Mucosa of descending colon (tissue), 3 donors: Measurements from ENCODE around the gene GAD2. TPM values are rescaled to one million over a fixed set of nuclear protein-coding genes. Genes with fewer than 3 reads are reported as not detected.

Experiments used
- ATAC-seq: fragments of 200-7000 bp; cut with Tn5 transposase; one replicate; pipeline ENCODE4 v1.9.1; 2020; ENCODE audit warnings: mild to moderate bottlenecking, moderate library complexity
- DNase-seq, 3 donors: peaks; one replicate each; pipeline ENCODE4 v3.0.0-alpha.2; 2020
- H3K36me3 ChIP-seq: fragments of 200-600 bp; one replicate; pipeline ENCODE4 v1.8.0; 2021; ENCODE audit warnings: low read depth, mild to moderate bottlenecking
- H3K4me1 ChIP-seq: fragments of 200-600 bp; one replicate; pipeline ENCODE4 v1.8.0; 2021; ENCODE audit warnings: low read depth, mild to moderate bottlenecking
- H3K4me3 ChIP-seq: fragments of 200-600 bp; one replicate; pipeline ENCODE4 v1.8.0; 2021; ENCODE audit warnings: mild to moderate bottlenecking
- H3K9me3 ChIP-seq: fragments of 200-600 bp; one replicate; pipeline ENCODE4 v1.8.0; 2021; ENCODE audit warnings: mild to moderate bottlenecking
- intact Hi-C, 2 donors: fragments of 100-400 bp; cut with DNase I in 1 of 2; cut with micrococcal nuclease in 1 of 2; formaldehyde crosslinking; loops; one replicate each; pipeline versions ENCODE4 v1.11.0 to v1.11.1; 2022; cut with DNase I, micrococcal nuclease
- long read RNA-seq, 2 donors: library from polyadenylated mRNA; unstranded; transcript quantifications; one replicate each; pipeline ENCODE4 v2.0.0, GENCODE V29; 2019 to 2021
- total RNA-seq, 3 donors: library from RNA; stranded (reverse); fragmentation: NEBNext Ultra II Directional in 2 of 3; extraction: Animal tissue kit (Norgen Biotek cat#: 25700) in 2 of 3; gene quantifications; one replicate each; pipeline versions ENCODE4 v1.2.1 to v1.2.4, GENCODE V29; 2021 to 2023
- TF ChIP-seq, protein P1 (sequence below): fragments of 200-600 bp; IDR thresholded peaks from one replicate; pipeline ENCODE4 v1.8.0; 2022; ENCODE audit warnings: antibody characterized with exemption, mild to moderate bottlenecking
- donor health status: DM: no; HTN: no; CAD: no; lungs with moderate emphysema.
- donor health status: DM: no; HTN: no; CAD: no.
- donor health status: DM: no; HTN: yes; CAD: no.

Gene GAD2
- total RNA-seq, result not detected
- long read RNA-seq, donor 1, result 0 reads
- long read RNA-seq, donor 2, result 0 reads

DNA sequence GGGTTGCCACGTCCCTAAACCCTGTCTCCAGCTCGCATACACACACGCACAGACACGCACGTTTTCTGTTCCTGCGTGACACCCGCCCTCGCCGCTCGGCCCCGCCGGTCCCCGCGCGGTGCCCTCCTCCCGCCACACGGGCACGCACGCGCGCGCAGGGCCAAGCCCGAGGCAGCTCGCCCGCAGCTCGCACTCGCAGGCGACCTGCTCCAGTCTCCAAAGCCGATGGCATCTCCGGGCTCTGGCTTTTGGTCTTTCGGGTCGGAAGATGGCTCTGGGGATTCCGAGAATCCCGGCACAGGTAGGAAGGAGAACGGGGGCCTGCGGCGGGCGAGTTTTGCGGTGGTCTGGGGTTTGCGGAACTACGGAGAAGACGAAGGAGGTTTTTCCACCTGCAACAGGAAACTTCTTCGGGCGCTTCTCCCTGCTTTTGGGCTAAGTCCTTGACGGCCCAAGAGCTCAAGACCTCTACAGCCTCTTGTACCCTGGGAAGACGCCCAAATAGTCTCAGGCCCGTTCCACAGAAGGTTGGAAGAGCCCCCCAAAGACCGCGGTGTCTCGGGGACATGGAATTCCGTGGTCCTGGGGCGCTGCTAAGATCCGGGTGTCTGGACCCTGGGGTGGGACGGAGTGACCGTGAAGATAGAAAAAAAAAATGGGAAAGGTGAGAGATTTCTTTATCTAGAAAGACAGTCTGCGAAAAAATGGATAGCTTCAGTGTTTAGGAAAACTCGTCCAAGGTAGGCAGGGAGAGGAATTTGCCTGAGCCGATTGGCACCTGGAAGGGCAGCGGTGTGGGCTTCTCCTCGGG, at the start of gene GAD2:
Gene GAD2 (plus strand): TSS at position 190 of the 811 bp plus-strand sequence. CDS start 36 bp downstream, at position 226.
- Histone ChIP-seq H3K4me1 (no peaks in the 10 kb centered on the region), H3K4me3 (no peak within 1 kb of the TSS), H3K9me3 (no peaks in the 10 kb centered on the region), H3K36me3 (no peaks in the 10 kb centered on the region)
- DNase-seq (no peak), ATAC-seq (no peak)
- intact Hi-C loops, result no loop called here
- TF ChIP-seq, protein P1, sequence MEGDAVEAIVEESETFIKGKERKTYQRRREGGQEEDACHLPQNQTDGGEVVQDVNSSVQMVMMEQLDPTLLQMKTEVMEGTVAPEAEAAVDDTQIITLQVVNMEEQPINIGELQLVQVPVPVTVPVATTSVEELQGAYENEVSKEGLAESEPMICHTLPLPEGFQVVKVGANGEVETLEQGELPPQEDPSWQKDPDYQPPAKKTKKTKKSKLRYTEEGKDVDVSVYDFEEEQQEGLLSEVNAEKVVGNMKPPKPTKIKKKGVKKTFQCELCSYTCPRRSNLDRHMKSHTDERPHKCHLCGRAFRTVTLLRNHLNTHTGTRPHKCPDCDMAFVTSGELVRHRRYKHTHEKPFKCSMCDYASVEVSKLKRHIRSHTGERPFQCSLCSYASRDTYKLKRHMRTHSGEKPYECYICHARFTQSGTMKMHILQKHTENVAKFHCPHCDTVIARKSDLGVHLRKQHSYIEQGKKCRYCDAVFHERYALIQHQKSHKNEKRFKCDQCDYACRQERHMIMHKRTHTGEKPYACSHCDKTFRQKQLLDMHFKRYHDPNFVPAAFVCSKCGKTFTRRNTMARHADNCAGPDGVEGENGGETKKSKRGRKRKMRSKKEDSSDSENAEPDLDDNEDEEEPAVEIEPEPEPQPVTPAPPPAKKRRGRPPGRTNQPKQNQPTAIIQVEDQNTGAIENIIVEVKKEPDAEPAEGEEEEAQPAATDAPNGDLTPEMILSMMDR, result no peak

DNA sequence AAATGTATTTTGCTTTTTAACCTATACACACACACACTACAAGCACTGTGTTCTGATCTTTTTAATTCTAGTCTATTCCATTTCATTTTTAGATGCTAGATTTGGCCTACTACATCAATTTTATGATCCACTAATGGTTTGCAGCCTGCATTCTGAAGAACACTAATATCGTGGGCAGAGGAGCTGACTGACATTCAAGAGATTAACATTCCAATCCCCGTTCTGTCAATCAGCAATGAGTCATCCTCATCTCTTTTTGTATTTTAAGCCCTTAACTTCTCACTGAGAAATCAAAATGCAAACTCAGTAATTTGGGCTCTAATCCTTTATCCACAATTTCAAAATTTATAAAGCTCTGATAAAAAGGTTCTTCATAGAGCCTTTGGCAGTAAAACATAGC, 47.1 kb upstream of the GAD2 start:
- intact Hi-C loops, result no loop called here
- ATAC-seq (no peak), DNase-seq (no peak)
- H3K4me1 ChIP-seq, result no peaks in the 10 kb centered on the region
- H3K36me3 ChIP-seq, result no peaks in the 10 kb centered on the region
- H3K9me3 ChIP-seq, result no peaks in the 10 kb centered on the region
- TF ChIP-seq, protein P1, result no peak
- H3K4me3 ChIP-seq, result no peak overlapping the region

DNA sequence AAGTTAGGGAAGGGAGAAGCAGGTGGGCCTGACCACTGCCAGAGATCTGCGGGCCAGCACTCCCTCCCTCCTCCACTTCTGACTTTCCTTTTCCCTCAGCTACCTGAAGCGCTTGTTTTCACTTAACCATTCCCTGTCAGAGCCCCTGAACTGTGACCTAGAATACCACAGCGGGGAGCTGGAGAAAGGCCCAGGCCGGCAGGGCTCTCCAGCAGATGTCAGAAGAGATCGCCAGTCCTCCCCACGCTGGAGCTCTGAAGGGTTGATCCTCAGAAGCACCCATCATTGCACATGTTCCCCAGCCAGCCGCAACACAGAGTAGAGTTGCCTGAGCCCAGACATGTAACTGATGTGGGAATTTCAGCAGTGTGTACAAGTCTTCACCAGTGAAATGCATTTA, 44.4 kb upstream of the GAD2 start:
- no peak for DNase-seq
- intact Hi-C loops, result no loop called here
- Histone ChIP-seq H3K4me1 (no peaks in the 10 kb centered on the region), H3K4me3 (no peak overlapping the region), H3K9me3 (no peaks in the 10 kb centered on the region), H3K36me3 (no peaks in the 10 kb centered on the region)
- TF ChIP-seq, protein P1, result no peak
- ATAC-seq, result no peak

DNA sequence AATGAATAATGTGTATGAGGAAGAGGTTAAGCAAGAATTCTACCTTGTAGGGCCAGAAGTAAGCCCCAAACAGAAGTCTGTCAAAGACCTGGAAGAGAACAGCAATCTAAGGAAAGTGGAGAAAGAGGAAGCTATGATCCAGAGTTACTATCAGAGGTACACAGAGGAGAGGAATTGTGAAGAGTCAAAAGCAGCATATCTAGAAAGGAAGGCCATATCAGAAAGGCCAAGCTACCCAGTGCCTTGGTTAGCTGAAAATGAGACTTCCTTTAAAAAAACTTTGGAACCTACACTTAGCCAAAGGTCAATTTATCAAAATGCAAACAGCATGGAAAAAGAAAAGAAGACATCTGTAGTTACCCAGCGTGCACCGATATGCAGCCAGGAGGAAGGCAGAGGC, 42.7 kb upstream of the GAD2 start:
- Histone ChIP-seq H3K4me1 (no peaks in the 10 kb centered on the region), H3K36me3 (no peaks in the 10 kb centered on the region), H3K9me3 (no peaks in the 10 kb centered on the region), H3K4me3 (no peak overlapping the region)
- intact Hi-C loops, result no loop called here
- DNase-seq (no peak), ATAC-seq (no peak)
- TF ChIP-seq, protein P1, result no peak

DNA sequence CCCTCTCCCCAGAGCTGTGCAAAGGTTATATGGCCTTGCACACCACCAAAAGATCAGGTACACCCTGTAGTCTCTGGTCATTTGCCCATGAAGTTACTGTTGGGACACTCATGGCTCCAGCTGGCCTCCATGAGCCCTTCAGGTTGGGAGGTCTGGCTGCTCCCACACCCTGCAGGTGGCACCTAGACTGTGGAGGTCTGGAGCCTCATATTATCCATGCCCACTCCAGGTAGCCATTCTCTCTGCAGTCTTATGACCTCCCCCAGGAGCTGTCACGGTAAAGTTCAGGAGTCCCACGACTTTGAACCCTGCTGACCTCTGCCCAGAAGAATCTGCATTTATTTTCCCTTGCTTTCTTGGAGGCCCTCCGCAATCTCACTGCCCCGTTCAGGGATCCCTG, 39.2 kb upstream of the GAD2 start:
- Histone ChIP-seq H3K9me3 (no peaks in the 10 kb centered on the region), H3K36me3 (no peaks in the 10 kb centered on the region), H3K4me1 (no peaks in the 10 kb centered on the region), H3K4me3 (no peak overlapping the region)
- ATAC-seq (no peak), DNase-seq (no peak)
- TF ChIP-seq, protein P1, result no peak
- intact Hi-C loops, result no loop called here
